GM12878 (cell line): ENCODE results near the gene PAIP2. TPM values are rescaled to one million over a fixed set of nuclear protein-coding genes. Genes with fewer than 3 reads are reported as not detected.
"Not testable (repeated sequence)": the region's sequence is repeated elsewhere in the genome, so short reads cannot be mapped to it uniquely, and the experiment has no call there.

Experiments
- ATAC-seq: fragments of 200-7000 bp; cut with Tn5 transposase; 3 replicates; pipeline ENCODE4 v1.9.1; 2020; ENCODE audit warnings: mild to moderate bottlenecking, moderate library complexity
- BruUV-seq: library from RNA; stranded (reverse); fragments of 400-500 nt; replicated peaks from 2 replicates; lab custom pipeline; 2021; lab: Mats Ljungman, UMichigan
- CTCF ChIA-PET: fragments of 300-600 bp; sonication (Branson Sonifier 250); formaldehyde crosslinking; extraction: SDS; loops from one replicate; lab custom pipeline; 2021; ENCODE audit warnings: inconsistent platforms; lab: Yijun Ruan, JAX
- POLR2A ChIA-PET: fragments of 350-600 bp; formaldehyde crosslinking; extraction: SDS; loops from one replicate; lab custom pipeline; 2021; ENCODE audit warnings: inconsistent platforms; lab: Charles Lee
- RAD21 ChIA-PET: fragments of 300-600 bp; sonication (Branson Sonifier 250); formaldehyde crosslinking; loops from one replicate; lab custom pipeline; 2023; ENCODE audit warnings: antibody characterized with exemption; ENCODE audit not compliant: unreplicated experiment; lab: Charles Lee
- SMC1A ChIA-PET: fragments of 300-600 bp; sonication (Branson Sonifier 250); formaldehyde crosslinking; loops from one replicate; lab custom pipeline; 2023; ENCODE audit not compliant: unreplicated experiment, uncharacterized antibody; lab: Charles Lee
- DNase-seq: peaks from one replicate; pipeline ENCODE4 v3.0.0-alpha.2; 2011; ENCODE audit warnings: low read depth, low spot score
- FAIRE-seq: peaks from 3 replicates; lab custom pipeline; 2011; peaks lifted over from hg19 to GRCh38; lab: Jason Lieb, UNC
- H2AFZ ChIP-seq: 2 replicates; pipeline ENCODE4 v1.6.0; 2011; ENCODE audit warnings: low read depth, low read length, control low read depth; ENCODE audit not compliant: control insufficient read depth
- H3K27ac ChIP-seq: 2 replicates; pipeline ENCODE4 v1.5.1; 2011; ENCODE audit warnings: control low read depth; ENCODE audit not compliant: control insufficient read depth, insufficient read depth
- H3K27me3 ChIP-seq, 2 experiments: replicated peaks in 1 of 2; 2 replicates each; pipeline versions ENCODE4 v1.6.0 to v1.6.1; 2011; ENCODE audit warnings: low read length in 1 of 2; ENCODE audit not compliant: control insufficient read depth in 2 of 2, insufficient read depth in 2 of 2
- H3K36me3 ChIP-seq, 2 experiments: 2 replicates each; pipeline ENCODE4 v1.5.1; 2011; ENCODE audit warnings: low read length in 1 of 2; ENCODE audit not compliant: control insufficient read depth in 2 of 2, insufficient read depth in 2 of 2
- H3K4me1 ChIP-seq: 2 replicates; pipeline ENCODE4 v1.6.1; 2011; ENCODE audit warnings: mild to moderate bottlenecking, low read length, moderate library complexity, mixed read lengths; ENCODE audit not compliant: control insufficient read depth, insufficient read depth
- H3K4me2 ChIP-seq: 2 replicates; pipeline ENCODE4 v1.6.0; 2011; ENCODE audit warnings: control low read depth; ENCODE audit not compliant: control insufficient read depth, insufficient read depth
- H3K4me3 ChIP-seq: fragments of 200-600 bp; sonication (generic); 2 replicates; pipeline ENCODE4 v1.5.1; 2016
- H3K79me2 ChIP-seq: 2 replicates; pipeline ENCODE4 v1.6.0; 2011; ENCODE audit warnings: low read length; ENCODE audit not compliant: control insufficient read depth, insufficient read depth
- H3K9ac ChIP-seq: 2 replicates; pipeline ENCODE4 v1.8.0; 2011; ENCODE audit warnings: low read length, control low read depth, mixed read lengths; ENCODE audit not compliant: control insufficient read depth, insufficient read depth
- H3K9me3 ChIP-seq: replicated peaks from 3 replicates; pipeline ENCODE4 v1.5.1; 2011; ENCODE audit warnings: mild to moderate bottlenecking, low read length; ENCODE audit not compliant: control insufficient read depth, insufficient read depth
- H4K20me1 ChIP-seq: 2 replicates; pipeline ENCODE4 v1.6.0; 2011; ENCODE audit not compliant: control insufficient read depth, insufficient read depth
- NBN ChIP-seq: fragments of 450-650 bp; IDR thresholded peaks from 2 replicates; pipeline ENCODE4 v1.6.1; 2016
- NFXL1 ChIP-seq: fragments of 450-650 bp; IDR thresholded peaks from 2 replicates; pipeline ENCODE4 v1.6.1; 2017; ENCODE audit warnings: antibody characterized with exemption, mild to moderate bottlenecking, borderline replicate concordance
- TCF12 ChIP-seq: IDR thresholded peaks from 2 replicates; pipeline ENCODE4 v1.6.1; 2011; ENCODE audit warnings: low read depth, mild to moderate bottlenecking, low read length
- WGBS: methylation state at CpG from one replicate; pipeline ENCODE4 v1.1.6; 2016; ENCODE audit warnings: low lambda C conversion rate; ENCODE audit not compliant: insufficient replicate concordance, insufficient coverage; ENCODE audit errors: missing lambda C conversion rate; 5-methylcytosine and 5-hydroxymethylcytosine counted together
- in situ Hi-C: fragments of 300-500 bp; cut with MboI; formaldehyde crosslinking; loops from 9 replicates; pipeline ENCODE4 v1.14.3; 2018; ENCODE audit warnings: mixed read lengths
- intact Hi-C: fragments of 100-400 bp; cut with micrococcal nuclease; formaldehyde crosslinking; loops from one replicate; pipeline ENCODE4 v1.14.2; 2022; ENCODE audit not compliant: unreplicated experiment
- polyA plus RNA-seq, 11 experiments: library from polyadenylated mRNA; depleted of rRNA in 4 of 11; unstranded in 6 of 11; stranded (reverse) in 5 of 11; fragments of >200 nt; fragmentation: Nextera tagmentation in 4 of 11; fragmentation: Illumina TruSeq in 1 of 11; extraction: Ambion mirVana in 4 of 11; extraction: Trizol in 1 of 11; gene quantifications; 1 replicate in 1 of 11; 2 replicates in 10 of 11; pipeline versions ENCODE4 v1.2.1 to v1.2.3, GENCODE V29; 2011 to 2016; ENCODE audit warnings: inconsistent platforms in 2 of 11, missing spikeins in 2 of 11, low read depth in 1 of 11
- total RNA-seq, 4 experiments: library from RNA; depleted of rRNA in 3 of 4; stranded (reverse); fragments of >200 nt in 3 of 4; fragmentation: Illumina TruSeq in 1 of 4; extraction: Trizol in 1 of 4; gene quantifications; 2 replicates each; pipeline versions ENCODE4 v1.2.1 to v1.2.3, GENCODE V29; 2013 to 2021
- TF ChIP-seq, protein P1 (sequence below): fragments of 450-650 bp; IDR thresholded peaks from 2 replicates; pipeline ENCODE4 v1.6.1; 2016; ENCODE audit warnings: mild to moderate bottlenecking
- TF ChIP-seq, protein P2 (sequence below): fragments of 450-650 bp; formaldehyde crosslinking; IDR thresholded peaks from 2 replicates; pipeline ENCODE4 v1.5.0; 2022; ENCODE audit warnings: mild to moderate bottlenecking, missing genetic modification characterization

PAIP2 gene
- total and polyA plus RNA-seq, 10 of the 15 experiments (the other 5 are each of a cell fraction or from before 2014, with no cell fraction given) = 49.9 to 154 (median 102) TPM

DNA sequence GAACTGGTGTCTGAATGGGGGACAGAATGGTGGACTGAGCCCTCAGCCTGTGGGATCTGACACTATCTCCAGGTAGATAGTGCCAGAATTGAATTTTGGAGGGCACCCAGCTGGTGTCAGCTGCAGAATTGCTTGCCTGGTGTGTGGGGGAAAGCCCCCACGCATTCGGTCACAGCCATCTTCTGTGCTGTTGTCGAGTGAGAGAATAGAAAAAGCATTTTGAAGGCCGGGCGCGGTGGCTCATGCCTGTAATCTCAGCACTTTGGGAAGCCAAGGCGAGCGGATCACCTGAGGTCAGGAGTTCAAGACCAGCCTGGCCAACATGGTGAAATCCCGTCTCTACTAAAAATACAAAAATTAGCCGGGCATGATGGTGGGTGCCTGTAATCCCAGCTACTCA is 45.3 kb downstream of the PAIP2 start:
- H3K9me3 ChIP-seq, H2AFZ ChIP-seq, ATAC-seq, in situ Hi-C loops, H3K9ac ChIP-seq, DNase-seq, FAIRE-seq, H3K36me3 ChIP-seq, H3K27me3 ChIP-seq, BruUV-seq, H4K20me1 ChIP-seq: not testable (repeated sequence)
- CTCF ChIA-PET = interaction anchor here (0.7 to 3.2 kb wide), 9 partner anchors 8 to 755 kb away, joined by 3 to 15 read pairs (median 4); partner anchors contain the start of gene PAIP2
- RAD21 ChIA-PET = interaction anchor here (0.8 to 5.8 kb wide), 5 partner anchors 17 to 136 kb away, joined by 3 to 42 read pairs (median 5); partner anchors contain the start of genes PAIP2 and SPATA24
- Histone ChIP-seq H3K4me3 (peak overlapping the region; percentile 19; the same call in 1 of the 2 replicates), H3K79me2 (peaks cover 51% of the 10 kb centered on the region), H3K27ac (0 out of 2 replicates have a peak overlapping the region, but pooled peaks have one; percentile 6), H3K4me2 (peak overlapping the region; percentile 15), H3K4me1 (peaks cover 56% of the 10 kb centered on the region)
- 83% methylated on average over 10 of the region's 10 CpGs for WGBS
- intact Hi-C loops = loop anchor here (5.0 kb wide), 1 partner anchor 190 kb away; the partner anchor contains the start of gene SIL1
- TF ChIP-seq, protein P1, sequence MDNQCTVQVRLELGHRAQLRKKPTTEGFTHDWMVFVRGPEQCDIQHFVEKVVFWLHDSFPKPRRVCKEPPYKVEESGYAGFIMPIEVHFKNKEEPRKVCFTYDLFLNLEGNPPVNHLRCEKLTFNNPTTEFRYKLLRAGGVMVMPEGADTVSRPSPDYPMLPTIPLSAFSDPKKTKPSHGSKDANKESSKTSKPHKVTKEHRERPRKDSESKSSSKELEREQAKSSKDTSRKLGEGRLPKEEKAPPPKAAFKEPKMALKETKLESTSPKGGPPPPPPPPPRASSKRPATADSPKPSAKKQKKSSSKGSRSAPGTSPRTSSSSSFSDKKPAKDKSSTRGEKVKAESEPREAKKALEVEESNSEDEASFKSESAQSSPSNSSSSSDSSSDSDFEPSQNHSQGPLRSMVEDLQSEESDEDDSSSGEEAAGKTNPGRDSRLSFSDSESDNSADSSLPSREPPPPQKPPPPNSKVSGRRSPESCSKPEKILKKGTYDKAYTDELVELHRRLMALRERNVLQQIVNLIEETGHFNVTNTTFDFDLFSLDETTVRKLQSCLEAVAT = peak; percentile 51; the same call in 1 of the 2 replicates
- POLR2A ChIA-PET = interaction anchor here (0.5 to 6.8 kb wide), 9 partner anchors 9 to 142 kb away, joined by 3 to 74 read pairs (median 4); partner anchors contain the start of genes PAIP2 and SPATA24
- SMC1A ChIA-PET = interaction anchor here (1.0 to 3.9 kb wide), 8 partner anchors 12 to 136 kb away, joined by 3 to 19 read pairs (median 3); partner anchors contain the start of gene SPATA24

DNA sequence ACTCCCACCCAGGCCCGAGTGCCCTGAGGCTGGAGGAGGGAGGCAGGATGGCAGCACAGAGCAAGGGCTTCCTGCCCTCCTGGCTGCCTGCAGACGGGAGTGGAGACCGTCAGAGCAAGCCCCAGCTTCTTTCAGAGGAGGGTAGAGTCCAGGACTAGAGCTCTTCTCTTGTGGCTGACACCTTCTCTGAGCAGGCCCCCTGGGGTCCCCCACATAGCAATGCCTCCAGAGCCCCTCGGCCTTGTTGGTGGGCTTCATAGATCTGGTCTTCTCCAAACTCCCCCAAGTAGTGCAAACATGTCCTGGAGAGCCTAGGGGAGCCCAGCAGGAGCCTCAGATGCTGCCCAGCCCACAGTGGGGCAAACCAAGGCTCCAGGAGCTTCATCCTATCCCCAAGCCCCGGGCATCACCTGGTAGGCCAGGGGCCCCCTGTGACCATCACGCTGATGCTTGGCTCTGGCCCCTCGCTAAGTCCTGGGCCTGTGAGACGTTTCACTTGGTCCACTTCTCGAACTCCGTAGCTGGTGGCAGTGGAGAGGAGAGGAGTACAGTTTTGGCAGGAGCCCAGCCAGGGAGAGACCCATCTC is 46.0 kb downstream of the PAIP2 start:
- no TSS peak for BruUV-seq
- ChIA-PET POLR2A (interaction anchor here (0.5 to 6.8 kb wide), 15 partner anchors 9 to 260 kb away, joined by 3 to 74 read pairs (median 4); partner anchors contain the start of genes CXXC5, MATR3, PAIP2 and SPATA24), SMC1A (interaction anchor here (0.8 to 3.9 kb wide), 10 partner anchors 15 to 136 kb away, joined by 3 to 19 read pairs (median 3); partner anchors contain the start of genes PAIP2 and SPATA24), RAD21 (interaction anchor here (0.6 to 5.8 kb wide), 11 partner anchors 12 to 141 kb away, joined by 3 to 42 read pairs (median 4); partner anchors contain the start of genes MATR3, PAIP2 and SPATA24), CTCF (interaction anchor here (0.7 to 3.2 kb wide), 12 partner anchors 9 to 808 kb away, joined by 3 to 15 read pairs (median 3); partner anchors contain the start of gene PAIP2)
- WGBS = 55% methylated on average over 10 of the region's 10 CpGs
- Histone ChIP-seq H3K4me1 (peaks cover 56% of the 10 kb centered on the region), H3K36me3 (no peaks in the 10 kb centered on the region; a peak in 2 of 4 replicates), H3K9me3 (no peaks in the 10 kb centered on the region), H3K4me2 (peak overlapping the region; percentile 73), H2AFZ (no peak overlapping the region), H3K27me3 (no peaks in the 10 kb centered on the region), H3K27ac (peak overlapping the region; percentile 90), H4K20me1 (no peaks in the 10 kb centered on the region), H3K9ac (peak overlapping the region; percentile 97), H3K79me2 (peaks cover 58% of the 10 kb centered on the region), H3K4me3 (peak overlapping the region; percentile 87)
- in situ Hi-C loops (no loop called here), intact Hi-C loops (loop anchor here (5.0 kb wide), 1 partner anchor 190 kb away; the partner anchor contains the start of gene SIL1)
- DNase-seq = no peak
- ATAC-seq = no peak
- no peak for FAIRE-seq
- TF ChIP-seq NBN (no peak), NFXL1 (no peak), TCF12 (no peak)
- TF ChIP-seq, protein P2, sequence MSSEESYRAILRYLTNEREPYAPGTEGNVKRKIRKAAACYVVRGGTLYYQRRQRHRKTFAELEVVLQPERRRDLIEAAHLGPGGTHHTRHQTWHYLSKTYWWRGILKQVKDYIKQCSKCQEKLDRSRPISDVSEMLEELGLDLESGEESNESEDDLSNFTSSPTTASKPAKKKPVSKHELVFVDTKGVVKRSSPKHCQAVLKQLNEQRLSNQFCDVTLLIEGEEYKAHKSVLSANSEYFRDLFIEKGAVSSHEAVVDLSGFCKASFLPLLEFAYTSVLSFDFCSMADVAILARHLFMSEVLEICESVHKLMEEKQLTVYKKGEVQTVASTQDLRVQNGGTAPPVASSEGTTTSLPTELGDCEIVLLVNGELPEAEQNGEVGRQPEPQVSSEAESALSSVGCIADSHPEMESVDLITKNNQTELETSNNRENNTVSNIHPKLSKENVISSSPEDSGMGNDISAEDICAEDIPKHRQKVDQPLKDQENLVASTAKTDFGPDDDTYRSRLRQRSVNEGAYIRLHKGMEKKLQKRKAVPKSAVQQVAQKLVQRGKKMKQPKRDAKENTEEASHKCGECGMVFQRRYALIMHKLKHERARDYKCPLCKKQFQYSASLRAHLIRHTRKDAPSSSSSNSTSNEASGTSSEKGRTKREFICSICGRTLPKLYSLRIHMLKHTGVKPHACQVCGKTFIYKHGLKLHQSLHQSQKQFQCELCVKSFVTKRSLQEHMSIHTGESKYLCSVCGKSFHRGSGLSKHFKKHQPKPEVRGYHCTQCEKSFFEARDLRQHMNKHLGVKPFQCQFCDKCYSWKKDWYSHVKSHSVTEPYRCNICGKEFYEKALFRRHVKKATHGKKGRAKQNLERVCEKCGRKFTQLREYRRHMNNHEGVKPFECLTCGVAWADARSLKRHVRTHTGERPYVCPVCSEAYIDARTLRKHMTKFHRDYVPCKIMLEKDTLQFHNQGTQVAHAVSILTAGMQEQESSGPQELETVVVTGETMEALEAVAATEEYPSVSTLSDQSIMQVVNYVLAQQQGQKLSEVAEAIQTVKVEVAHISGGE (CRISPR knock-in tag) = no peak
